Pancreas (tissue), 10 donors: ENCODE data around the gene ANXA3. TPM values are rescaled to one million over a fixed set of nuclear protein-coding genes. Genes with fewer than 3 reads are reported as not detected.

Source experiments
- ATAC-seq, 4 donors: fragments of 200-7000 bp; cut with Tn5 transposase; one replicate each; pipeline versions ENCODE4 v1.8.0 to v1.9.1; 2020; ENCODE audit warnings: mild to moderate bottlenecking in 4 of 4, moderate library complexity in 4 of 4
- DNase-seq, 6 donors: peaks; one replicate each; pipeline ENCODE4 v3.0.0-alpha.2; 2020
- FAIRE-seq: peaks from 2 replicates; lab custom pipeline; 2012; peaks lifted over from hg19 to GRCh38; lab: Jason Lieb, UNC
- H3K27ac ChIP-seq, 4 donors: fragments of 200-600 bp; sonication (generic); 1 replicate in 3 of 4; 2 replicates in 1 of 4; pipeline versions ENCODE4 v1.5.0 to v1.8.0; 2020
- H3K27me3 ChIP-seq, 4 donors: fragments of 200-600 bp; one replicate each; pipeline ENCODE4 v1.8.0; 2021
- H3K36me3 ChIP-seq, 3 donors: fragments of 200-600 bp; sonication (generic) in 1 of 3; one replicate each; pipeline versions ENCODE4 v1.5.0 to v1.8.0; 2020 to 2021
- H3K4me1 ChIP-seq, 3 donors: fragments of 200-600 bp; one replicate each; pipeline ENCODE4 v1.8.0; 2021
- H3K4me3 ChIP-seq, 4 donors: fragments of 200-600 bp; sonication (generic) in 2 of 4; one replicate each; pipeline versions ENCODE4 v1.5.0 to v1.8.0; 2020 to 2021
- H3K9me3 ChIP-seq, 4 donors: fragments of 200-600 bp; one replicate each; pipeline ENCODE4 v1.8.0; 2021
- CTCF ChIP-seq, 4 donors: fragments of 200-600 bp; sonication (generic) in 3 of 4; IDR thresholded peaks; one replicate each; pipeline versions ENCODE4 v1.5.0 to v1.8.0; 2021; ENCODE audit warnings: antibody characterized with exemption in 4 of 4
- WGBS, 2 donors: extraction: QIAGEN DNeasy Blood & Tissue Kit; methylation state at CpG; one replicate each; pipeline ENCODE4 v1.1.7; 2013; 5-methylcytosine and 5-hydroxymethylcytosine counted together
- intact Hi-C, 3 donors: fragments of 100-400 bp; cut with DNase I; formaldehyde crosslinking; loops; one replicate each; pipeline versions ENCODE4 v1.11.1 to v1.14.2; 2022
- polyA plus RNA-seq, 2 donors: library from polyadenylated mRNA; stranded (reverse); fragments of 200-250 nt; gene quantifications; one replicate each; pipeline ENCODE4 v1.2.3, GENCODE V29; 2013
- total RNA-seq, 6 donors: library from RNA; stranded (reverse); fragmentation: NEBNext Ultra II Directional in 4 of 6; extraction: Animal tissue kit (Norgen Biotek cat#: 25700) in 4 of 6; gene quantifications; one replicate each; pipeline versions ENCODE4 v1.2.1 to v1.2.4, GENCODE V29; 2021 to 2023
- donor health status: healthy with polysubstance abuse.
- donor health status: DM: no; HTN: no; CAD: no; lungs with moderate emphysema.
- donor health status: DM: no; HTN: no; CAD: no.
- donor health status: control.
- donor health status: control.
- donor health status: Bipolar disorder and iron deficiency.
- donor health status: DM: yes; HTN: yes; CAD: no.
- donor health status: DM: no; HTN: no; CAD: no.
- donor health status: DM: no; HTN: no; CAD: no.
- donor health status: DM: yes; HTN: yes; CAD: no.

ANXA3 gene
- total and polyA plus RNA-seq, 8 donors = 18.7 to 64.8 (median 29.6) TPM

- Histone ChIP-seq H3K4me3 (no peak overlapping the region), H3K27ac (peak overlapping the region in 1 of 4 donors; percentile 58), H3K27me3 (no peaks in the 10 kb centered on the region), H3K9me3 (no peaks in the 10 kb centered on the region), H3K36me3 (no peaks in the 10 kb centered on the region), H3K4me1 (peaks cover 0 to 17% (median 12%) of the 10 kb centered on the region in 3 donors)
- 76 to 89% methylated on average over 2 of the region's 2 CpGs for WGBS, 2 donors
- no peak for TF ChIP-seq CTCF (IDR thresholded peaks at IDR 0.05)
- FAIRE-seq (no peak), DNase-seq (no peak), ATAC-seq (no peak)
- intact Hi-C loops = no loop called here
Measured at GRCh38 chr4:78570117-78570516, 18.5 kb downstream of the ANXA3 start.

DNA sequence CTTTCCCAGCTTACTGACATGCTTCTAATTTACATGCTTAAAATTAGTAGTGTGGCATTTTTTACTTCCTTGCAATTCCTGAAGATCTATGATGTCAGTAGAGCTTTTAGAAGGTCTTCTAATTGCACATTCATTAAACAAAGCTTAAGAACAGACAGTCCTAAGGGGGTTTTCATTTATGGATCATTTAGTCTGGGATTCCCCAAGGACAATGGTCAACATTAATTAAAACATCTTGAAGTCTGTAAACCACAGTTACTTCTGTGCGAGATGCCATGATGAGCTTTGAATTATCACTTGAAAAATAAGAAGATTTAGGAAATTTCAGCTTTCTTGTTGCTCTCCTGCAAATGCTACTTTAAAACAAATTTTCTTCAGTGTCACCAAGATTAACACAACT is 20.2 kb downstream of the ANXA3 start:
- intact Hi-C loops = no loop called here

DNA sequence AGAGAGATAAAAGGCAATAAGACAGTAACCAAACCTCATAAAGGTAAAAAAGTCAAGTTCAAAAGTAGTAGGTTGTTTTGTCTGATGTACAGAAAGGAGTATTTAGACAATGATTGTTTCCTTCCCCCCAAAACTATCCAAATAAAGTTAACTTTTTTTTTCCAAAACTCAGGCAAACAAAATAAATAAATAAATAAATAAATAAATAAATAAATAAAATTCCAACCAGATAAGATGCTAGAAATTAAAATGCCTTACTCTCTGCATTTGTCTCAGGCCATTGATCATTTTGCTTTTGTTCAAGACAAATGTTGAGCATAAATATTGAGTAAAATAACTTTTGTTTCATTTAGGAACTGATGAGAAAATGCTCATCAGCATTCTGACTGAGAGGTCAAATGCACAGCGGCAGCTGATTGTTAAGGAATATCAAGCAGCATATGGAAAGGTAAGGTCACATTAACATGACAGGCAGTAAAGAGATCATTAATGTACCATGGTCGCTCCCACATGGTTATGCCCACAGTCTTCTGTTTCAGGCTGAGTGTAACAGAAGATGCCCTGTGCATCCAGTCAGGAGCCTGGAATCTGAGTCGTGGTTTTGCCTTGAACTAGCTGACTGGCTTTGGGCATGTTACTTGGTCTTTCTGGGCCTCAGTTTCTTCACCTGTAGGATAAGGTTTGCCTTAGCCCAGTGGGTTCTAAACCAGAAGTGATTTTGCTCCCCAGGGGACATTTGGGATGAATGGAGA is 27.3 kb downstream of the ANXA3 start:
- Histone ChIP-seq H3K4me1 (no peaks in the 10 kb centered on the region), H3K27me3 (no peaks in the 10 kb centered on the region), H3K9me3 (no peaks in the 10 kb centered on the region), H3K36me3 (no peaks in the 10 kb centered on the region), H3K27ac (no peak overlapping the region), H3K4me3 (no peak overlapping the region)
- intact Hi-C loops = no loop called here
- no peak for TF ChIP-seq CTCF (IDR thresholded peaks at IDR 0.05)
- WGBS, 2 donors = 89 to 92% methylated on average over 3 of the region's 3 CpGs
- DNase-seq (no peak), FAIRE-seq (no peak), ATAC-seq (no peak)

More for the DNA sequence above, 20.2 kb downstream of the ANXA3 start:
- DNase-seq (no peak), ATAC-seq (no peak), FAIRE-seq (no peak)
- H3K4me3 ChIP-seq = no peak overlapping the region
- no peaks in the 10 kb centered on the region for H3K9me3 ChIP-seq
- WGBS, 2 donors = 90 to 91% methylated on average over 1 of the region's 1 CpG
- H3K36me3 ChIP-seq = no peaks in the 10 kb centered on the region
- peaks cover 0 to 17% (median 12%) of the 10 kb centered on the region in 3 donors for H3K4me1 ChIP-seq
- TF ChIP-seq CTCF (IDR thresholded peaks at IDR 0.05) = no peak
- no peak overlapping the region for H3K27ac ChIP-seq
- H3K27me3 ChIP-seq = no peaks in the 10 kb centered on the region

DNA sequence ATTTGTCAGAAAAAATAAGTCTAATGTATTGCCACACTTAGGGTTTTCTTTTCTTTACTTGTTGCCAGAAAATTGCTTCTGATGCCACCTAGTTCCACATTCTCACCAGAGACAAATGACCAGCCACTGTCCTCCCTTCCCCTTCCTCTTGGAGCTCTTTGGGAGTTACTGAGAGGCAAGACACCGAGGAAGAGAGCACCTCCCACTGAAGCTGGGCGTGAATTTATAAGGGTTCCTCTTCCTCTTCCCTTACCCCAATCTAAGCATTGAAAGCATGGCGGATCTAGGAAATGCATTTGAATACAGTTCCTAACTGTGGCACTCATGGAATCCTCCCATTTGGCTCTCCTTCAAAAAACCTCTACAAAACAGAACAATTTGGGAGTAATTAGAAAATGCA is 30.0 kb downstream of the ANXA3 start:
- intact Hi-C loops = no loop called here
- Histone ChIP-seq H3K27me3 (no peaks in the 10 kb centered on the region), H3K4me3 (no peak overlapping the region), H3K4me1 (no peaks in the 10 kb centered on the region), H3K27ac (no peak overlapping the region), H3K9me3 (no peaks in the 10 kb centered on the region), H3K36me3 (no peaks in the 10 kb centered on the region)
- DNase-seq = no peak
- no peak for TF ChIP-seq CTCF (IDR thresholded peaks at IDR 0.05)
- no peak for FAIRE-seq
- ATAC-seq = peak in 2 of 4 donors; percentile 63 to 66
- WGBS, 2 donors = 77 to 85% methylated on average over 3 of the region's 3 CpGs

GRCh38 chr4:78584863-78585547 is 33.4 kb downstream of the ANXA3 start:
- WGBS, 2 donors = 87 to 94% methylated on average over 4 of the region's 4 CpGs
- Histone ChIP-seq H3K36me3 (no peaks in the 10 kb centered on the region), H3K4me1 (no peaks in the 10 kb centered on the region), H3K27ac (no peak overlapping the region), H3K27me3 (no peaks in the 10 kb centered on the region), H3K9me3 (no peaks in the 10 kb centered on the region), H3K4me3 (no peak overlapping the region)
- FAIRE-seq = no peak
- ATAC-seq = peak in 1 of 4 donors; percentile 26
- intact Hi-C loops = no loop called here
- no peak for TF ChIP-seq CTCF (IDR thresholded peaks at IDR 0.05)
- DNase-seq = no peak
